Measurements from ENCODE around the gene PTPRN2. TPM values are rescaled to one million over a fixed set of nuclear protein-coding genes. Genes with fewer than 3 reads are reported as not detected.

PTPRN2 gene
- total and polyA plus RNA-seq, 2 donors (not counting 1 experiment from before 2014, with no cell fraction given): 0.54 to 1.2 TPM

- Histone ChIP-seq H3K4me3 (replicated peaks in 1 of 4; ENCODE audit: control extremely low read depth in 1 of 4, insufficient read depth in 1 of 4, low read depth in 3 of 4, low read length in 4 of 4) (no peak overlapping the region), H3K36me3 (ENCODE audit: control insufficient read depth, insufficient read depth, low read length) (no peaks in the 10 kb centered on the region), H2AFZ (ENCODE audit: low read length) (no peak overlapping the region), H3K27me3 (ENCODE audit: control insufficient read depth, insufficient read depth, low read length) (no peaks in the 10 kb centered on the region), H3K27ac (ENCODE audit: insufficient read depth, low read length) (no peak overlapping the region), H3K79me2 (ENCODE audit: control insufficient read depth, insufficient read depth, low read length) (no peaks in the 10 kb centered on the region), H4K20me1 (ENCODE audit: control insufficient read depth, extremely low read depth, insufficient read depth, low read length) (no peaks in the 10 kb centered on the region), H3K4me2 (ENCODE audit: extremely low read depth, insufficient read depth, low read length) (no peak overlapping the region), H3K4me1 (ENCODE audit: control insufficient read depth, extremely low read depth, insufficient read depth, low read length) (no peaks in the 10 kb centered on the region), H3K9me3 (ENCODE audit: control insufficient read depth, insufficient read depth, low read depth, low read length) (peaks cover 1% of the 10 kb centered on the region), H3K9ac (ENCODE audit: insufficient read depth, low read length) (no peak overlapping the region)
- TF ChIP-seq EZH2 (IDR thresholded peaks at IDR 0.05; ENCODE audit: low read length, missing control alignments) (no peak), CTCF (conservative IDR thresholded peaks at IDR 0.05 in 1 of 2, IDR thresholded peaks at IDR 0.05 in 1 of 2; ENCODE audit: low read depth in 1 of 2, low read length in 2 of 2) (no peak)
- no peak for DNase-seq (ENCODE audit: low read depth in 2 of 2)
Observed at GRCh38 chr7:158112571-158113320, 474.9 kb downstream of the PTPRN2 start.

DNA sequence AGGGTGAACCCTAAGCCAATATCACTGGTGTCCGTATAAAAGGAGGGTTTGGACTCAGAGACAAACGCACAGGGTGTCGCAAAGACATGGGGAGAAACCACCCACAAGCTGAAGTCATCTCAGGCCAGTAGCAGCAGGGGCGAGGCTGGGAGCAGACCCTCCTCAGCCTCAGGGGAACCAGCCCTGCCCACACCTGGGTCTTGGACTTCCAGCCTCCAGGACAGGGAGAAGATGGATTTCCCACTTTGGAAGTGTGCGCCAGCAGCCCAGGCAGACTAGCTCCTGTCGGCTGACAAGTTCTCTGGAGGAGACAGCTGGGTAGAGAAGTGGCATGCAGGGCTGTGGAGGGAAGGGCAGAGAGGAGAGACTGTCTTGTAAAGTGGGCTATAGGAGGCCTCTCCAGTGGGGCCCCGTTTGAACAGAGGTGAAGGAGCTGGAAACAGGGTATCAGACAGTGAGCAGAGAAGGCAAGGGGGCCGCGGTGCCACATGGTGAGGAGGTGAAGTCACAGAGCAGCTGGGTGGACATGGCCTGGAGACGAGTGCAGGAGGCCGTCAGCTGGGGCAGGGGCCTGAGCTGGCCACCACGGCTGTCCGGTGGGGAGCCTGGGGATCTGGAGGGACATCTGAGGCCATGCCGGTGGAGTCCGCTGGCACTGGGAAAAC is 475.6 kb downstream of the PTPRN2 start:
- Histone ChIP-seq H3K36me3 (ENCODE audit: control insufficient read depth, insufficient read depth, low read length) (no peaks in the 10 kb centered on the region), H3K4me1 (ENCODE audit: control insufficient read depth, extremely low read depth, insufficient read depth, low read length) (no peaks in the 10 kb centered on the region), H3K4me3 (replicated peaks in 1 of 4; ENCODE audit: control extremely low read depth in 1 of 4, insufficient read depth in 1 of 4, low read depth in 3 of 4, low read length in 4 of 4) (no peak overlapping the region), H4K20me1 (ENCODE audit: control insufficient read depth, extremely low read depth, insufficient read depth, low read length) (no peaks in the 10 kb centered on the region), H3K79me2 (ENCODE audit: control insufficient read depth, insufficient read depth, low read length) (no peaks in the 10 kb centered on the region), H3K9me3 (ENCODE audit: control insufficient read depth, insufficient read depth, low read depth, low read length) (peaks cover 1% of the 10 kb centered on the region), H3K4me2 (ENCODE audit: extremely low read depth, insufficient read depth, low read length) (no peak overlapping the region), H3K27me3 (ENCODE audit: control insufficient read depth, insufficient read depth, low read length) (no peaks in the 10 kb centered on the region), H3K27ac (ENCODE audit: insufficient read depth, low read length) (no peak overlapping the region), H3K9ac (ENCODE audit: insufficient read depth, low read length) (no peak overlapping the region), H2AFZ (ENCODE audit: low read length) (no peak overlapping the region)
- no peak for DNase-seq (ENCODE audit: low read depth in 2 of 2)
- no peak for TF ChIP-seq CTCF (conservative IDR thresholded peaks at IDR 0.05 in 1 of 2, IDR thresholded peaks at IDR 0.05 in 1 of 2; ENCODE audit: low read depth in 1 of 2, low read length in 2 of 2)
- TF ChIP-seq EZH2 (IDR thresholded peaks at IDR 0.05; ENCODE audit: low read length, missing control alignments): no peak

GRCh38 chr7:158111049-158111751 is 476.4 kb downstream of the PTPRN2 start:
- H3K27me3 ChIP-seq (ENCODE audit: control insufficient read depth, insufficient read depth, low read length): no peaks in the 10 kb centered on the region
- no peak overlapping the region for H2AFZ ChIP-seq (ENCODE audit: low read length)
- DNase-seq (ENCODE audit: low read depth in 2 of 2): no peak
- H3K4me2 ChIP-seq (ENCODE audit: extremely low read depth, insufficient read depth, low read length): no peak overlapping the region
- no peak overlapping the region for H3K9ac ChIP-seq (ENCODE audit: insufficient read depth, low read length)
- peaks cover 1% of the 10 kb centered on the region for H3K9me3 ChIP-seq (ENCODE audit: control insufficient read depth, insufficient read depth, low read depth, low read length)
- no peaks in the 10 kb centered on the region for H3K36me3 ChIP-seq (ENCODE audit: control insufficient read depth, insufficient read depth, low read length)
- no peaks in the 10 kb centered on the region for H3K4me1 ChIP-seq (ENCODE audit: control insufficient read depth, extremely low read depth, insufficient read depth, low read length)
- no peaks in the 10 kb centered on the region for H3K79me2 ChIP-seq (ENCODE audit: control insufficient read depth, insufficient read depth, low read length)
- H3K27ac ChIP-seq (ENCODE audit: insufficient read depth, low read length): no peak overlapping the region
- H4K20me1 ChIP-seq (ENCODE audit: control insufficient read depth, extremely low read depth, insufficient read depth, low read length): no peaks in the 10 kb centered on the region
- TF ChIP-seq EZH2 (IDR thresholded peaks at IDR 0.05; ENCODE audit: low read length, missing control alignments) (no peak), CTCF (conservative IDR thresholded peaks at IDR 0.05 in 1 of 2, IDR thresholded peaks at IDR 0.05 in 1 of 2; ENCODE audit: low read depth in 1 of 2, low read length in 2 of 2) (no peak)
- no peak overlapping the region for H3K4me3 ChIP-seq (replicated peaks in 1 of 4; ENCODE audit: control extremely low read depth in 1 of 4, insufficient read depth in 1 of 4, low read depth in 3 of 4, low read length in 4 of 4)

All from fibroblast of lung (primary cell).